ENCODE results near the gene RPL10A. TPM values are rescaled to one million over a fixed set of nuclear protein-coding genes. Genes with fewer than 3 reads are reported as not detected.

Gene RPL10A
- total and polyA plus RNA-seq, 2 of the 13 experiments (the other 11 are each of a cell fraction or from before 2014, with no cell fraction given), result 1,854 to 2,726 TPM

DNA sequence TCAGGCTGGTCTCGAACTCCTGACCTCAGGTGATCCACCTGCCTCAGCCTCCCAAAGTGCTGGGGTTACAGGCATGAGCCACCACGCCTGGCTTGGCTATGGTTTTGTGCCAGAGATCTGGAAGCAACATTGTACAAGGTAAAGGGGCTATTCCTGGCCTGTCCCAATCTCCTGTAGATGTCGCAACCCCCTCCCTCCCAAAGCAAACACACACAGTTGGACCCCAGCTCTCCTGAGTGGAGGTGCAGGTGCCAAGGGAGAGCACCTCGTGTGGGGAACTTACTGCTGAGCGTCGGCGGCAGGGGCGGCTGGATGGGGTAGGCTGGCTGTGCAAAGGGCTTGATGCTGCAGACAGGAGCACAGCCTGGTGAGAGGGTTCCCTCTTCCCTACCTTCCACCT is 8.8 kb downstream of the RPL10A start (continued):
- TF ChIP-seq, protein P1, sequence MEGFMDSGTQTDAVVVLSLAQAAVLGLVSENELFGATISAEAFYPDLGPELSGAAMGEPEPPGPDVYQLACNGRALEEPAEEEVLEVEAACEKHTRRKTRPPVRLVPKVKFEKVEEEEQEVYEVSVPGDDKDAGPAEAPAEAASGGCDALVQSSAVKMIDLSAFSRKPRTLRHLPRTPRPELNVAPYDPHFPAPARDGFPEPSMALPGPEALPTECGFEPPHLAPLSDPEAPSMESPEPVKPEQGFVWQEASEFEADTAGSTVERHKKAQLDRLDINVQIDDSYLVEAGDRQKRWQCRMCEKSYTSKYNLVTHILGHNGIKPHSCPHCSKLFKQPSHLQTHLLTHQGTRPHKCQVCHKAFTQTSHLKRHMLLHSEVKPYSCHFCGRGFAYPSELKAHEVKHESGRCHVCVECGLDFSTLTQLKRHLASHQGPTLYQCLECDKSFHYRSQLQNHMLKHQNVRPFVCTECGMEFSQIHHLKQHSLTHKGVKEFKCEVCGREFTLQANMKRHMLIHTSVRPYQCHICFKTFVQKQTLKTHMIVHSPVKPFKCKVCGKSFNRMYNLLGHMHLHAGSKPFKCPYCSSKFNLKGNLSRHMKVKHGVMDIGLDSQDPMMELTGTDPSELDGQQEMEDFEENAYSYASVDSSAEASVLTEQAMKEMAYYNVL (CRISPR knock-in tag; IDR thresholded peaks at IDR 0.05; ENCODE audit: borderline replicate concordance), result no peak
- TF ChIP-seq, protein P2, sequence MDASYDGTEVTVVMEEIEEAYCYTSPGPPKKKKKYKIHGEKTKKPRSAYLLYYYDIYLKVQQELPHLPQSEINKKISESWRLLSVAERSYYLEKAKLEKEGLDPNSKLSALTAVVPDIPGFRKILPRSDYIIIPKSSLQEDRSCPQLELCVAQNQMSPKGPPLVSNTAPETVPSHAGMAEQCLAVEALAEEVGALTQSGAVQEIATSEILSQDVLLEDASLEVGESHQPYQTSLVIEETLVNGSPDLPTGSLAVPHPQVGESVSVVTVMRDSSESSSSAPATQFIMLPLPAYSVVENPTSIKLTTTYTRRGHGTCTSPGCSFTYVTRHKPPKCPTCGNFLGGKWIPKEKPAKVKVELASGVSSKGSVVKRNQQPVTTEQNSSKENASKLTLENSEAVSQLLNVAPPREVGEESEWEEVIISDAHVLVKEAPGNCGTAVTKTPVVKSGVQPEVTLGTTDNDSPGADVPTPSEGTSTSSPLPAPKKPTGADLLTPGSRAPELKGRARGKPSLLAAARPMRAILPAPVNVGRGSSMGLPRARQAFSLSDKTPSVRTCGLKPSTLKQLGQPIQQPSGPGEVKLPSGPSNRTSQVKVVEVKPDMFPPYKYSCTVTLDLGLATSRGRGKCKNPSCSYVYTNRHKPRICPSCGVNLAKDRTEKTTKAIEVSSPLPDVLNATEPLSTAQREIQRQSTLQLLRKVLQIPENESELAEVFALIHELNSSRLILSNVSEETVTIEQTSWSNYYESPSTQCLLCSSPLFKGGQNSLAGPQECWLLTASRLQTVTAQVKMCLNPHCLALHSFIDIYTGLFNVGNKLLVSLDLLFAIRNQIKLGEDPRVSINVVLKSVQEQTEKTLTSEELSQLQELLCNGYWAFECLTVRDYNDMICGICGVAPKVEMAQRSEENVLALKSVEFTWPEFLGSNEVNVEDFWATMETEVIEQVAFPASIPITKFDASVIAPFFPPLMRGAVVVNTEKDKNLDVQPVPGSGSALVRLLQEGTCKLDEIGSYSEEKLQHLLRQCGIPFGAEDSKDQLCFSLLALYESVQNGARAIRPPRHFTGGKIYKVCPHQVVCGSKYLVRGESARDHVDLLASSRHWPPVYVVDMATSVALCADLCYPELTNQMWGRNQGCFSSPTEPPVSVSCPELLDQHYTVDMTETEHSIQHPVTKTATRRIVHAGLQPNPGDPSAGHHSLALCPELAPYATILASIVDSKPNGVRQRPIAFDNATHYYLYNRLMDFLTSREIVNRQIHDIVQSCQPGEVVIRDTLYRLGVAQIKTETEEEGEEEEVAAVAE (CRISPR knock-in tag; IDR thresholded peaks at IDR 0.05; ENCODE audit: borderline replicate concordance), result no peak
- TF ChIP-seq ZFP41 (CRISPR knock-in tag; IDR thresholded peaks at IDR 0.05; ENCODE audit: borderline replicate concordance) (no peak), MIXL1 (CRISPR knock-in tag; IDR thresholded peaks at IDR 0.05) (no peak), TFDP1 (CRISPR knock-in tag; IDR thresholded peaks at IDR 0.05; ENCODE audit: borderline replicate concordance) (no peak), MAFF (IDR thresholded peaks at IDR 0.05; ENCODE audit: low read depth, low read length) (no peak), JARID2 (CRISPR knock-in tag; IDR thresholded peaks at IDR 0.05; ENCODE audit: insufficient replicate concordance) (no peak), REXO4 (CRISPR knock-in tag; IDR thresholded peaks at IDR 0.05; ENCODE audit: borderline replicate concordance) (no peak), AHR (CRISPR knock-in tag; IDR thresholded peaks at IDR 0.05) (no peak), PHF8 (CRISPR knock-in tag; IDR thresholded peaks at IDR 0.05) (no peak), ZFYVE20 (CRISPR knock-in tag; IDR thresholded peaks at IDR 0.05; ENCODE audit: borderline replicate concordance, low read depth) (no peak), ZNF17 (CRISPR knock-in tag; IDR thresholded peaks at IDR 0.05) (no peak), SP140L (CRISPR knock-in tag; IDR thresholded peaks at IDR 0.05; ENCODE audit: borderline replicate concordance) (no peak), SIN3B (IDR thresholded peaks at IDR 0.05; ENCODE audit: low read length) (no peak), AKNA (CRISPR knock-in tag; IDR thresholded peaks at IDR 0.05; ENCODE audit: borderline replicate concordance) (no peak)
- TF ChIP-seq, protein P3, sequence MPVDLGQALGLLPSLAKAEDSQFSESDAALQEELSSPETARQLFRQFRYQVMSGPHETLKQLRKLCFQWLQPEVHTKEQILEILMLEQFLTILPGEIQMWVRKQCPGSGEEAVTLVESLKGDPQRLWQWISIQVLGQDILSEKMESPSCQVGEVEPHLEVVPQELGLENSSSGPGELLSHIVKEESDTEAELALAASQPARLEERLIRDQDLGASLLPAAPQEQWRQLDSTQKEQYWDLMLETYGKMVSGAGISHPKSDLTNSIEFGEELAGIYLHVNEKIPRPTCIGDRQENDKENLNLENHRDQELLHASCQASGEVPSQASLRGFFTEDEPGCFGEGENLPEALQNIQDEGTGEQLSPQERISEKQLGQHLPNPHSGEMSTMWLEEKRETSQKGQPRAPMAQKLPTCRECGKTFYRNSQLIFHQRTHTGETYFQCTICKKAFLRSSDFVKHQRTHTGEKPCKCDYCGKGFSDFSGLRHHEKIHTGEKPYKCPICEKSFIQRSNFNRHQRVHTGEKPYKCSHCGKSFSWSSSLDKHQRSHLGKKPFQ (CRISPR knock-in tag; IDR thresholded peaks at IDR 0.05; ENCODE audit: insufficient replicate concordance), result no peak
